Germinal center (tissue), 1 donor: Measurements from ENCODE around the gene NONO.
"Not testable (repeated sequence)": the region's sequence is repeated elsewhere in the genome, so short reads cannot be mapped to it uniquely, and the experiment has no call there.

Experiments used
- DNase-seq: peaks from one replicate; pipeline ENCODE4 v3.0.0; 2012; ENCODE audit warnings: mixed read lengths, low spot score

Gene NONO, protein sequence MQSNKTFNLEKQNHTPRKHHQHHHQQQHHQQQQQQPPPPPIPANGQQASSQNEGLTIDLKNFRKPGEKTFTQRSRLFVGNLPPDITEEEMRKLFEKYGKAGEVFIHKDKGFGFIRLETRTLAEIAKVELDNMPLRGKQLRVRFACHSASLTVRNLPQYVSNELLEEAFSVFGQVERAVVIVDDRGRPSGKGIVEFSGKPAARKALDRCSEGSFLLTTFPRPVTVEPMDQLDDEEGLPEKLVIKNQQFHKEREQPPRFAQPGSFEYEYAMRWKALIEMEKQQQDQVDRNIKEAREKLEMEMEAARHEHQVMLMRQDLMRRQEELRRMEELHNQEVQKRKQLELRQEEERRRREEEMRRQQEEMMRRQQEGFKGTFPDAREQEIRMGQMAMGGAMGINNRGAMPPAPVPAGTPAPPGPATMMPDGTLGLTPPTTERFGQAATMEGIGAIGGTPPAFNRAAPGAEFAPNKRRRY

DNA sequence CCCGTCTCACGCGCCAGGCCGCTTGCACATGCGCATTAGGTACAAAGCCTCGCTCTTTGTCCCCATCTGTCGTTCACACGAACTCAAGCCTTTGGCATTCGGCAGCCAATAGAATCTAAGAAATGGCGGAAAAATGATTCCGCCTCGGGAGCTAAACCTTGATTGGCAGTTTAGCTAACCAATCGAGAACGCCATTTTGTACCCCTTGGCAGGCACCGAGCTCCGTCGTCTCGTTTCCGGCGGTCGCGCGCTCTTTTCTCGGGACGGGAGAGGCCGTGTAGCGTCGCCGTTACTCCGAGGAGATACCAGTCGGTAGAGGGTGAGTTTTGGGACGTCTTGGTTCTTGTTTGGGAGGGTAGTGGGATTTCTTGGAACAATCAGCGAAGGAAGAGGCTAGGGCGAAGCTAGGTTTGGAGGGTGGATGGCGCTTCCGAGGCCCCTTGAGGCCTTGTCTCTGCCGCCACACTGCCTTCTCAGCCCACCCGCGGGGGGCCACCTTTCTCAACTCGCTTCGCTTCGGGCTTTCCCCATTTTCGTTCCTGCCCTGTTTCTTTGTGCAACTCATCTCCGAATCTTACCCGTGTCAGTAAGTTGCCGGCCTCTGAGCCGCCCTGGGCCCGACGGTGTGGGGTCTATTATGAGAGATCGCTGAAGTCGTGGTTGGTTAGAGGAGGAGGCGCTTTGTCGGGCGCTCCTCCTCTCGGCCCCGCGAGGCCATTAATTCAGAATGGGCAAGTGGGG lies at the start of gene NONO:
TSS of gene NONO (plus strand) at position 233 of the 741 bp plus-strand sequence. CDS start 7,003 bp downstream, outside the sequence.
- DNase-seq: peak; percentile 91

GRCh38 chrX:71235482-71235881 lies 48.0 kb upstream of the NONO start:
- DNase-seq: no peak

GRCh38 chrX:71236836-71237235 lies 46.6 kb upstream of the NONO start:
- no peak for DNase-seq

DNA sequence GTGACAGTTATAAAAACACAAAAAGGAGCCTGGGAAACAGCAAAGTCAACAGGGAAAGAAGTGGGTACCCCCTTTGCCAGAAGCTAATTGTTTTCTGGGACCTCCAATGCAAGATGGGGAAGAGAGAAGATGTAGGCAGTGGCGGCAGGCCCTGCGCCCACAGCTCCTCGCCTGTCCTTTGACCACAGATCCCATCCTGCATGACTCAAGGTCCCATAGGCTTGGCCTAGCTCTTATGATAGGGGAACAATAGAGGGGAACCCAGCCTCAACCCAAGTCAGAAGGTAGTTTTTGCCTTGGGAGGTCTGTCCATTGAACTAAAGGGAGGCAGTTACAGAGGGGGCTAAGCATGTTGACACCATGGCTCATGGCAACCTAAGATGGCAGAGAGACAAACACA lies 43.7 kb upstream of the NONO start:
- no peak for DNase-seq

GRCh38 chrX:71241301-71241700 lies 42.1 kb upstream of the NONO start:
- no peak for DNase-seq

DNA sequence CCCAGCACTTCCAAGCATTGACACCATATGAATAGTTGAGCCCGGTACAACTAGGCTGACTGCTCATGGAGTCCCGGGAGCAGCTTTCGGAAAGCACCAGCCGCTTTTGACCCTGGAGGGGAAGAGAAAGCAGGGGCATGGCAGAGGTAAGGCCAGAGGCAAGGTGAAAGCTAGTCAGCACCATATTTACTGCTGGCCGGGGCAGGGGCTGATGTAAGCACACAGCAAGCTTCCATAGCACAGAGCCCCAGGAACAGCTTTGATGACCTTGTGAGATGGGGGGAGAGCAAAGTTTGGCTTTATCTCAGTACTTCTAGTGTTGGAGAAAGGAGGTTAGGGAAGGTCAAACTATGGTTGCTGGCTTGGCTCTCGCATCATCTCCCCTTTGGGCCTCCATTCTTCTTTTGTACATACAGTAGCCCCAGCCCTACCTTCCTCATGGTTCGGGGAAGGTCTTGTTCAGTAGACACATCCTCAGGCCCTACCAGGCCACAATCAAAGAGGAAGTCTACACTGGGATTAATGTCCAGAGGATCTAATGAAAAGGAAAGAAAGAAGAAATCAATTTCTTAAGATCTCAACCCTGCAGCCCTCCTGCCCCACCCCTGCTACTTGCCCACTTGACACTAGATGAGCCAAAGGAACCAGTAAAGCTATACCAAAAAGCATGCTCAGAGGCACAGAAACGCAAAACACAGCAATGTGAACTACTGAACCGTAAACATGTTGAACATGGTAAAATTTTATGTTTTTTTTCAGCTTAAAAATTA lies 38.9 kb upstream of the NONO start:
- DNase-seq: no peak

DNA sequence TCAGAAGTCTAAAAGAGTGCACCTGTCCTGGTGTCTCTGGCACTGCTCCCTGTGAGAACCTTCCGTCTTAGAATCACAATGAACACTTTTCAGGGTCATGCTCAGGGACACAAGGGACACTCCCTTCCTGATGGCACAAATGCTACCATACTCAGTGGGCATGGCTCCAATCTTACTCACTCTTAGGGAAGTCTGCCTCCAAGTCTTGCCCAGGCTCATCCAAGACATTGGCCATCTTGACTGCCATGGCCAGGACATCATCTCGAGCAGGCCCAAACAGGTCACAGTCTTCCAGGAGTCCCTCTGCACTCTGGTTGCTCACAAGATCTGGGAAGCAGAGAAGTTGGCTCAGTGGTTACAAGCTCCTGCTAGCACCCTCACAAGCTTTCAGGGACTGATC lies 38.3 kb upstream of the NONO start:
- DNase-seq: no peak

- DNase-seq: no peak
Measured at GRCh38 chrX:71250841-71251240, 32.6 kb upstream of the NONO start.

GRCh38 chrX:71251466-71251973 lies 31.9 kb upstream of the NONO start:
- DNase-seq: no peak

GRCh38 chrX:71252221-71252620 lies 31.2 kb upstream of the NONO start:
- DNase-seq: no peak

DNA sequence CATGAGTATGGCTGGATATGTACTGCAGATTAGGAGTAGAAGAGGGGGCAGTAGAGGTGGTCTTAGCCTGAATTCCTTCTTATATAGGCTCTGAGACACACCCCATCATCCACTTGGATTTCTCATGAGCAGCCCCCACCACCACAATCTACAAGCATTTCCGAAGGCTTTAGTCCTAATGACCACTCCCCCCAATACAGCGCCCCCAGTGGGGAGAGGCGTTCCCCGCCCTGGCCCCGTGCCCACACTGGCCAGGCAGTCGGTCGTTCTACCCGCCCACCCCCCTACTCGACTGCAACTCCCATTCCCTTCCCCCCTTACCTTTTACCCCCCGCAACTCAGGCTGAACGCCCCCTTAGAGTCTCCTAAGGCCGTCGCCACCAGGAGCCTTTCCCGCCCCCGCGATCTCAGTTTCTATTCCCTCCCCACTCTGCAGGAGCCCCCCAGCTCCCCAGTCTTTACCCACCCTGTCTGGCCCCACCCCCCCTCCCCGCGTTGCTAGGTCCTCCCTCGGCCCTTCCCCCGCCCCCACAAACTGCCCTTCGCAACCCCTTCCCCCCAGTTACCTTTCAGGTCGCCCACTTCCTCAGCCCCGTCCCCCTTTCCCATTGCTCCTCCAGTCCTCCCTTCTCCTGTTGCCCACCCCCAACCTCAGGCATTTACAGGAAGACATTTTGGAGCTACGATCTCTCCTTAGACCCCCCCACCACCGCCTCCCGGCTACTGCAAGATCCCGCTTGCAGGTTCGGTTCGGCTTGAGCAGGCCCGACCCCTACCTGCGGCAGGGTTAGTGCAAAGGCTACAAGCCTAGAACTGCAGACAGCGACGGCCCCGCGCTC lies 30.0 kb upstream of the NONO start:
- DNase-seq: peak; percentile 42

DNA sequence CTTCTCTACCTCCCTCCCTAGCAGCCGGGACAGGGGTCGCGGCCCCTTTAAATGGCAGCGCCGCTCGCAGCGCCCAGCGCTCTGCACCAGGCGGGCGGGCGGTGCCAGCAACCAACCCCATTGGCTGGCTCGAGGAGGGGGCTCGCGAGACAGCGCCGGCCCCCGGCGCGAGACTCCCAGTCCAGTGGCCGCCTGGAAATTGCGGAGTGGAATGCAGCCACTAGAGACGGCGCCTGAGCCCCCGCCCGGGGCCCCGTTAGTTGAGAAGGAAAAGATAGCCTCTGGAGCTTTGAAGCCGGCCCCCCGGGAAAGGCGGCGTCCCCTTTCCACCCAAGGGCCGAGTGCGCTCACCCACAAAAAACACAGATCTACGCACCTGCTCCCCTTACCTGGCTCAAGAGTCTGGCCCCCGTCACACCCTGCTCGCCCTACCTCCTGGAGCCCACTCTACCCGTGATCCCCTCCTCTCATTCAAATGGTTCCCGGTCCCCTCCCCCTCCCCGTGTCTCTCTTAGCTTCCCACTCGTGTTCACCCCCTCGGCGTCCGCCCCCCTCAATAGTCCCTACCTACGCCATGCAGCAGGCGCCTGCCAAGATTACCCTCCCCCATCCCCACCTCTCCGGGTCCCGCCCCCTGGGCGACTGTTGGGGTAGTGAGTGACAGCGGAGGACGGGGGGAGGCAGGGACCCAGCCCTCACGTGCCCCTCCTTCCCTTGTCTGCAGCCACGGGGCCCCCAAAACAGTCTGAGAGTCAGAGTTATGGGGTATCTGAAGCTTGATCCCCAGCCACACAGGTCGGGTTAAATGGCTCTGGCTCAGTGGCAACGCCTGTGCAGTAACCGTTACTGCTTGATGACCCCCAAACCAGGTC lies 29.1 kb upstream of the NONO start, which contains the start of gene ZMYM3:
TSS of gene ZMYM3 (minus strand) at position 49 of the 872 bp plus-strand sequence. CDS start 885 bp downstream, outside the sequence.
- DNase-seq: peak; percentile 93

DNA sequence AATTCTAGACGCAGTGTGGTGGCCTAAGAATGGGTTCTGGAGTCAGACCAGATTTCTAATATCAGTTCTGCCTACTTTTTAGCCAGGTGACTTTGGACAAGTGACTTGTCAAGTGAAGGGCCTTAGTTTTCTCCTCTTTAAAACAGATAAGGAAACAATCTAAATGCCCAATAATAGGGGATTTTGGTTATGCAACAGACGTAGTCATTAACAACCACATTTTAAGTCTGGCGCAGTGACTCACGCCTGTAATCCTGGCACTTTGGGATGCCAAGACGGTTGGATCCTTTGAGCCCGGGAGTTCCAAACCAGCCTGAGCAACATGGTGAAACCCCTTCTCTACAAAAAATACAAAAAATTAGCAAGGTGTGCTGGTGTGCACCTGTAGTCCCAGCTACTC lies 27.4 kb upstream of the NONO start:
- no peak for DNase-seq

GRCh38 chrX:71256856-71257255 lies 26.6 kb upstream of the NONO start:
- DNase-seq: no peak

- DNase-seq: not testable (repeated sequence)
Measured at GRCh38 chrX:71268624-71269023, 14.8 kb upstream of the NONO start.

GRCh38 chrX:71269801-71270395 lies 13.5 kb upstream of the NONO start:
- no peak for DNase-seq

GRCh38 chrX:71272313-71272712 lies 11.1 kb upstream of the NONO start:
- not testable (repeated sequence) for DNase-seq

- not testable (repeated sequence) for DNase-seq
Measured at GRCh38 chrX:71281300-71281699, 2.1 kb upstream of the NONO start.

GRCh38 chrX:71282514-71283402 lies 677 bp upstream of the NONO start:
- no peak for DNase-seq
